ENCODE measurements around the gene SLC30A3. TPM values are rescaled to one million over a fixed set of nuclear protein-coding genes. Genes with fewer than 3 reads are reported as not detected.

The SLC30A3 gene
- total RNA-seq, 1 donor from 2014 or later, result 0.52 TPM

GRCh38 chr2:27241761-27242613 is 20.9 kb downstream of the SLC30A3 start:
- Histone ChIP-seq H3K4me3 (ENCODE audit: low read length in 3 of 3) (no peak overlapping the region), H3K9me3 (ENCODE audit: control insufficient read depth in 3 of 3, low read length in 3 of 3) (no peaks in the 10 kb centered on the region), H3K36me3 (ENCODE audit: control insufficient read depth in 3 of 3, insufficient read depth in 3 of 3, low read length in 3 of 3) (peaks cover 70 to 72% (median 71%) of the 10 kb centered on the region in 3 donors), H3K4me1 (ENCODE audit: control insufficient read depth in 3 of 3, insufficient read depth in 3 of 3, low read length in 3 of 3) (no peaks in the 10 kb centered on the region), H3K27ac (ENCODE audit: low read depth, low read length) (no peak overlapping the region), H3K9ac (ENCODE audit: low read depth in 1 of 3, low read length in 3 of 3) (no peak overlapping the region), H3K27me3 (ENCODE audit: control insufficient read depth in 3 of 3, insufficient read depth in 3 of 3, low read length in 3 of 3) (no peaks in the 10 kb centered on the region)

GRCh38 chr2:27240406-27240805 is 22.4 kb downstream of the SLC30A3 start:
- no peaks in the 10 kb centered on the region for H3K4me1 ChIP-seq (ENCODE audit: control insufficient read depth in 3 of 3, insufficient read depth in 3 of 3, low read length in 3 of 3)
- no peak overlapping the region for H3K27ac ChIP-seq (ENCODE audit: low read depth, low read length)
- no peaks in the 10 kb centered on the region for H3K27me3 ChIP-seq (ENCODE audit: control insufficient read depth in 3 of 3, insufficient read depth in 3 of 3, low read length in 3 of 3)
- no peak overlapping the region for H3K9ac ChIP-seq (ENCODE audit: low read depth in 1 of 3, low read length in 3 of 3)
- H3K9me3 ChIP-seq (ENCODE audit: control insufficient read depth in 3 of 3, low read length in 3 of 3), result no peaks in the 10 kb centered on the region
- peaks cover 85 to 86% (median 85%) of the 10 kb centered on the region in 3 donors for H3K36me3 ChIP-seq (ENCODE audit: control insufficient read depth in 3 of 3, insufficient read depth in 3 of 3, low read length in 3 of 3)
- H3K4me3 ChIP-seq (ENCODE audit: low read length in 3 of 3), result no peak overlapping the region

- Histone ChIP-seq H3K36me3 (ENCODE audit: control insufficient read depth in 3 of 3, insufficient read depth in 3 of 3, low read length in 3 of 3) (peaks cover 94 to 95% (median 94%) of the 10 kb centered on the region in 3 donors), H3K27me3 (ENCODE audit: control insufficient read depth in 3 of 3, insufficient read depth in 3 of 3, low read length in 3 of 3) (no peaks in the 10 kb centered on the region), H3K9ac (ENCODE audit: low read depth in 1 of 3, low read length in 3 of 3) (no peak overlapping the region), H3K27ac (ENCODE audit: low read depth, low read length) (no peak overlapping the region), H3K9me3 (ENCODE audit: control insufficient read depth in 3 of 3, low read length in 3 of 3) (no peaks in the 10 kb centered on the region), H3K4me1 (ENCODE audit: control insufficient read depth in 3 of 3, insufficient read depth in 3 of 3, low read length in 3 of 3) (no peaks in the 10 kb centered on the region), H3K4me3 (ENCODE audit: low read length in 3 of 3) (no peak overlapping the region)
Measured at GRCh38 chr2:27238976-27239375, 23.9 kb downstream of the SLC30A3 start.

GRCh38 chr2:27237341-27237945 is 25.4 kb downstream of the SLC30A3 start:
- Histone ChIP-seq H3K9me3 (ENCODE audit: control insufficient read depth in 3 of 3, low read length in 3 of 3) (no peaks in the 10 kb centered on the region), H3K4me3 (ENCODE audit: low read length in 3 of 3) (no peak overlapping the region), H3K27me3 (ENCODE audit: control insufficient read depth in 3 of 3, insufficient read depth in 3 of 3, low read length in 3 of 3) (no peaks in the 10 kb centered on the region), H3K9ac (ENCODE audit: low read depth in 1 of 3, low read length in 3 of 3) (no peak overlapping the region), H3K27ac (ENCODE audit: low read depth, low read length) (no peak overlapping the region), H3K36me3 (ENCODE audit: control insufficient read depth in 3 of 3, insufficient read depth in 3 of 3, low read length in 3 of 3) (peaks cover 94 to 95% (median 94%) of the 10 kb centered on the region in 3 donors), H3K4me1 (ENCODE audit: control insufficient read depth in 3 of 3, insufficient read depth in 3 of 3, low read length in 3 of 3) (no peaks in the 10 kb centered on the region)

GRCh38 chr2:27236626-27237025 is 26.2 kb downstream of the SLC30A3 start:
- no peaks in the 10 kb centered on the region for H3K27me3 ChIP-seq (ENCODE audit: control insufficient read depth in 3 of 3, insufficient read depth in 3 of 3, low read length in 3 of 3)
- no peak overlapping the region for H3K9ac ChIP-seq (ENCODE audit: low read depth in 1 of 3, low read length in 3 of 3)
- H3K36me3 ChIP-seq (ENCODE audit: control insufficient read depth in 3 of 3, insufficient read depth in 3 of 3, low read length in 3 of 3), result peaks cover 94 to 95% (median 94%) of the 10 kb centered on the region in 3 donors
- no peaks in the 10 kb centered on the region for H3K9me3 ChIP-seq (ENCODE audit: control insufficient read depth in 3 of 3, low read length in 3 of 3)
- no peaks in the 10 kb centered on the region for H3K4me1 ChIP-seq (ENCODE audit: control insufficient read depth in 3 of 3, insufficient read depth in 3 of 3, low read length in 3 of 3)
- no peak overlapping the region for H3K4me3 ChIP-seq (ENCODE audit: low read length in 3 of 3)
- H3K27ac ChIP-seq (ENCODE audit: low read depth, low read length), result no peak overlapping the region

GRCh38 chr2:27236136-27236535 is 26.7 kb downstream of the SLC30A3 start:
- Histone ChIP-seq H3K4me3 (ENCODE audit: low read length in 3 of 3) (no peak overlapping the region), H3K9ac (ENCODE audit: low read depth in 1 of 3, low read length in 3 of 3) (no peak overlapping the region), H3K9me3 (ENCODE audit: control insufficient read depth in 3 of 3, low read length in 3 of 3) (no peaks in the 10 kb centered on the region), H3K27me3 (ENCODE audit: control insufficient read depth in 3 of 3, insufficient read depth in 3 of 3, low read length in 3 of 3) (no peaks in the 10 kb centered on the region), H3K36me3 (ENCODE audit: control insufficient read depth in 3 of 3, insufficient read depth in 3 of 3, low read length in 3 of 3) (peaks cover 94 to 95% (median 94%) of the 10 kb centered on the region in 3 donors), H3K27ac (ENCODE audit: low read depth, low read length) (no peak overlapping the region), H3K4me1 (ENCODE audit: control insufficient read depth in 3 of 3, insufficient read depth in 3 of 3, low read length in 3 of 3) (no peaks in the 10 kb centered on the region)

- no peak overlapping the region for H3K9ac ChIP-seq (ENCODE audit: low read depth in 1 of 3, low read length in 3 of 3)
- no peak overlapping the region for H3K27ac ChIP-seq (ENCODE audit: low read depth, low read length)
- no peaks in the 10 kb centered on the region for H3K27me3 ChIP-seq (ENCODE audit: control insufficient read depth in 3 of 3, insufficient read depth in 3 of 3, low read length in 3 of 3)
- peaks cover 75 to 86% (median 82%) of the 10 kb centered on the region in 3 donors for H3K36me3 ChIP-seq (ENCODE audit: control insufficient read depth in 3 of 3, insufficient read depth in 3 of 3, low read length in 3 of 3)
- no peaks in the 10 kb centered on the region for H3K4me1 ChIP-seq (ENCODE audit: control insufficient read depth in 3 of 3, insufficient read depth in 3 of 3, low read length in 3 of 3)
- H3K4me3 ChIP-seq (ENCODE audit: low read length in 3 of 3), result no peak overlapping the region
- H3K9me3 ChIP-seq (ENCODE audit: control insufficient read depth in 3 of 3, low read length in 3 of 3), result no peaks in the 10 kb centered on the region
Measured at GRCh38 chr2:27233341-27233740, 29.5 kb downstream of the SLC30A3 start.

- Histone ChIP-seq H3K27me3 (ENCODE audit: control insufficient read depth in 3 of 3, insufficient read depth in 3 of 3, low read length in 3 of 3) (no peaks in the 10 kb centered on the region), H3K27ac (ENCODE audit: low read depth, low read length) (no peak overlapping the region), H3K4me3 (ENCODE audit: low read length in 3 of 3) (no peak overlapping the region), H3K9ac (ENCODE audit: low read depth in 1 of 3, low read length in 3 of 3) (no peak overlapping the region), H3K4me1 (ENCODE audit: control insufficient read depth in 3 of 3, insufficient read depth in 3 of 3, low read length in 3 of 3) (no peaks in the 10 kb centered on the region), H3K9me3 (ENCODE audit: control insufficient read depth in 3 of 3, low read length in 3 of 3) (no peaks in the 10 kb centered on the region), H3K36me3 (ENCODE audit: control insufficient read depth in 3 of 3, insufficient read depth in 3 of 3, low read length in 3 of 3) (peaks cover 65 to 82% (median 81%) of the 10 kb centered on the region in 3 donors)
Measured at GRCh38 chr2:27231921-27232320, 30.9 kb downstream of the SLC30A3 start.

- Histone ChIP-seq H3K4me1 (ENCODE audit: control insufficient read depth in 3 of 3, insufficient read depth in 3 of 3, low read length in 3 of 3) (no peaks in the 10 kb centered on the region), H3K27ac (ENCODE audit: low read depth, low read length) (no peak overlapping the region), H3K4me3 (ENCODE audit: low read length in 3 of 3) (no peak overlapping the region), H3K9me3 (ENCODE audit: control insufficient read depth in 3 of 3, low read length in 3 of 3) (no peaks in the 10 kb centered on the region), H3K27me3 (ENCODE audit: control insufficient read depth in 3 of 3, insufficient read depth in 3 of 3, low read length in 3 of 3) (no peaks in the 10 kb centered on the region), H3K9ac (ENCODE audit: low read depth in 1 of 3, low read length in 3 of 3) (no peak overlapping the region), H3K36me3 (ENCODE audit: control insufficient read depth in 3 of 3, insufficient read depth in 3 of 3, low read length in 3 of 3) (peaks cover 57 to 81% (median 77%) of the 10 kb centered on the region in 3 donors)
Measured at GRCh38 chr2:27227501-27227900, 35.3 kb downstream of the SLC30A3 start.

GRCh38 chr2:27225526-27225925 is 37.3 kb downstream of the SLC30A3 start:
- no peak overlapping the region for H3K4me3 ChIP-seq (ENCODE audit: low read length in 3 of 3)
- H3K36me3 ChIP-seq (ENCODE audit: control insufficient read depth in 3 of 3, insufficient read depth in 3 of 3, low read length in 3 of 3), result peaks cover 54 to 81% (median 71%) of the 10 kb centered on the region in 3 donors
- H3K9ac ChIP-seq (ENCODE audit: low read depth in 1 of 3, low read length in 3 of 3), result no peak overlapping the region

More at GRCh38 chr2:27225526-27225925, 37.3 kb downstream of the SLC30A3 start:
- Histone ChIP-seq H3K27ac (ENCODE audit: low read depth, low read length) (no peak overlapping the region), H3K27me3 (ENCODE audit: control insufficient read depth in 3 of 3, insufficient read depth in 3 of 3, low read length in 3 of 3) (no peaks in the 10 kb centered on the region), H3K9me3 (ENCODE audit: control insufficient read depth in 3 of 3, low read length in 3 of 3) (no peaks in the 10 kb centered on the region), H3K4me1 (ENCODE audit: control insufficient read depth in 3 of 3, insufficient read depth in 3 of 3, low read length in 3 of 3) (no peaks in the 10 kb centered on the region)
